Osteoblast (primary cell): ENCODE data around the gene TROAP. TPM values are rescaled to one million over a fixed set of nuclear protein-coding genes. Genes with fewer than 3 reads are reported as not detected.
A peak's percentile ranks its signal among the peaks of the same experiment; 100 is the strongest.

ENCODE experiments used
- DNase-seq: peaks from one replicate; pipeline ENCODE4 v3.0.0; 2011; ENCODE audit warnings: low spot score, mixed read lengths; ENCODE audit not compliant: insufficient read length; ENCODE audit errors: missing footprints
- H2AFZ ChIP-seq: 2 replicates; pipeline ENCODE4 v1.6.0; 2011; ENCODE audit warnings: mild to moderate bottlenecking, low read length
- H3K27ac ChIP-seq: 2 replicates; pipeline ENCODE4 v1.5.1; 2011; ENCODE audit warnings: mild to moderate bottlenecking, low read depth, low read length, moderate library complexity
- H3K27me3 ChIP-seq: 2 replicates; pipeline ENCODE4 v1.6.0; 2012; ENCODE audit warnings: mild to moderate bottlenecking, control low read depth, inconsistent platforms, low read length, moderate library complexity; ENCODE audit not compliant: insufficient read depth
- H3K36me3 ChIP-seq: 2 replicates; pipeline ENCODE4 v1.5.1; 2011; ENCODE audit warnings: mild to moderate bottlenecking, low read length, control low read depth, moderate library complexity; ENCODE audit not compliant: insufficient read depth
- H3K4me1 ChIP-seq: 2 replicates; pipeline ENCODE4 v1.5.1; 2011; ENCODE audit warnings: mild to moderate bottlenecking, low read length, control low read depth, moderate library complexity; ENCODE audit not compliant: insufficient read depth
- H3K4me2 ChIP-seq: 2 replicates; pipeline ENCODE4 v1.6.0; 2011; ENCODE audit warnings: mild to moderate bottlenecking, low read length; ENCODE audit not compliant: insufficient read depth
- H3K4me3 ChIP-seq: fragments of 200-600 bp; sonication (generic); 3 replicates; pipeline ENCODE4 v1.5.1; 2012; ENCODE audit warnings: mild to moderate bottlenecking, low read length, inconsistent platforms; ENCODE audit not compliant: insufficient read depth
- H3K79me2 ChIP-seq: 2 replicates; pipeline ENCODE4 v1.6.0; 2012; ENCODE audit warnings: mild to moderate bottlenecking, low read length, control low read depth, inconsistent platforms; ENCODE audit not compliant: insufficient read depth
- H3K9me3 ChIP-seq: 2 replicates; pipeline ENCODE4 v1.5.1; 2011; ENCODE audit warnings: low read depth, low read length, control low read depth
- H4K20me1 ChIP-seq: 2 replicates; pipeline ENCODE4 v1.6.0; 2012; ENCODE audit warnings: mild to moderate bottlenecking, low read length, control low read depth; ENCODE audit not compliant: insufficient read depth
- CTCF ChIP-seq: IDR thresholded peaks from 2 replicates; pipeline ENCODE4 v1.5.1; 2011; ENCODE audit warnings: mild to moderate bottlenecking, low read depth, low read length, moderate library complexity; ENCODE audit errors: extremely low read depth
- total RNA-seq: library from RNA; depleted of rRNA; stranded (reverse); fragments of >200 nt; gene quantifications from 2 replicates; pipeline ENCODE4 v1.2.3, GENCODE V29; 2012

Gene TROAP
- total RNA-seq, 1 donor: 2.5 TPM

- Histone ChIP-seq H3K79me2 (peaks cover 48% of the 10 kb centered on the region), H2AFZ (peak overlapping the region; percentile 99), H3K4me1 (peaks cover 33% of the 10 kb centered on the region), H3K4me3 (peak overlapping the region; percentile 97), H4K20me1 (peaks cover 24% of the 10 kb centered on the region), H3K4me2 (peak overlapping the region; percentile 96), H3K36me3 (no peaks in the 10 kb centered on the region), H3K27ac (peak overlapping the region; percentile 72), H3K9me3 (no peaks in the 10 kb centered on the region), H3K27me3 (no peaks in the 10 kb centered on the region)
- TF ChIP-seq CTCF: peak; percentile 20
- DNase-seq: peak; percentile 98
Measured at GRCh38 chr12:49366652-49367380, 43.8 kb downstream of the TROAP start.

GRCh38 chr12:49367381-49368239 is 44.6 kb downstream of the TROAP start, which contains the start of gene SPATS2:
SPATS2 (plus strand) TSS chr12:49367462; CDS start chr12:49461013, 93,551 bp downstream.
- H3K36me3 ChIP-seq: no peaks in the 10 kb centered on the region
- peaks cover 33% of the 10 kb centered on the region for H3K4me1 ChIP-seq
- DNase-seq: no peak
- peak within 1 kb of the TSS; percentile 99 for H2AFZ ChIP-seq
- peaks cover 56% of the 10 kb centered on the region for H3K79me2 ChIP-seq
- H3K27ac ChIP-seq: peak within 1 kb of the TSS; percentile 72
- H3K4me3 ChIP-seq: peak within 1 kb of the TSS; percentile 97
- peak within 1 kb of the TSS; percentile 96 for H3K4me2 ChIP-seq
- peaks cover 31% of the 10 kb centered on the region for H4K20me1 ChIP-seq
- H3K9me3 ChIP-seq: no peaks in the 10 kb centered on the region
- no peaks in the 10 kb centered on the region for H3K27me3 ChIP-seq
- no peak for TF ChIP-seq CTCF

- peaks cover 33% of the 10 kb centered on the region for H3K4me1 ChIP-seq
- H3K27me3 ChIP-seq: no peaks in the 10 kb centered on the region
- peak overlapping the region; percentile 85 for H3K4me2 ChIP-seq
- peak overlapping the region; percentile 87 for H2AFZ ChIP-seq
- no peak for TF ChIP-seq CTCF
- no peak for DNase-seq
- peaks cover 32% of the 10 kb centered on the region for H4K20me1 ChIP-seq
- peak overlapping the region; percentile 97 for H3K4me3 ChIP-seq
- peak overlapping the region; percentile 72 for H3K27ac ChIP-seq
- peaks cover 62% of the 10 kb centered on the region for H3K79me2 ChIP-seq
- no peaks in the 10 kb centered on the region for H3K36me3 ChIP-seq
- no peaks in the 10 kb centered on the region for H3K9me3 ChIP-seq
Measured at GRCh38 chr12:49368240-49368600, 45.2 kb downstream of the TROAP start.
